ENCODE measurements around the gene TMUB1.

TMUB1 gene

DNA sequence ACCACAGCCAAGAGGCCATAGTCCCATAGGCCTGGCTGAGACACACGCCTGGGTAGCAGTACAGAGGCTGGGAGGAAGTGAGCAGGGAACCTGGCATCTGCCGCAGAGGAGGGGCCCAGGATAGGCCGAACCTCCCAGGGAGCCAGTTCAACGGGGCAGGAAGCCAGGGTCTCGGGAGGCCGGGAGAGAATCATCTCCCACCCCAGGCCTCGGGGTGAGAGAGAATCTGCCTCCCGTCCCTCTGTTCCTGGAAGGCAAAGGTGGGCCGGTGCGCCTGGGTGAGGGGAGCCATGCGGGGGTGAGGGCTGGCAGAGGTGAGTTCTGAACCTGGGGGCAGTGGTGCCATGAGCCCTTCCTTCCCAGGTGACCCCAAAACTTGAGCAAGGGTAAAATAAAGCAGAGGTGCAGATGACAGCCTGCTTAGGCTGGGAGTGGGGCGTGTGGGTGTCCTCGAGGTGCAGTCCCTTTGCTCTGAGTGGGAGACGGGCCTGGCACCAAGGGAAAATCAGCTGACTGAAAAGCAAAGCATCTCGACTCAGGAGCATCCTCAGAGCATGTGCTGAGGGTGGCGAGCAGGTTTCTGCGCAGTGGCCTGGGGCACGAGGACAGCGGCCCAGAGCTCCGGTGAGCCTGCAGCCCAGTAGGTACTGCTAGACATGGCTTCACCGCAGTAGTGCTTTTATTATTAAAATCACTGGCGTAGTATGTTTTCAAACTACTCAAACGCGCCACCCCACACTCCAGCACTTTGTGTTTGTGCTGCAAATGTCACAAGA, 18.5 kb upstream of the TMUB1 start:
- DNase-seq, result no peak

DNA sequence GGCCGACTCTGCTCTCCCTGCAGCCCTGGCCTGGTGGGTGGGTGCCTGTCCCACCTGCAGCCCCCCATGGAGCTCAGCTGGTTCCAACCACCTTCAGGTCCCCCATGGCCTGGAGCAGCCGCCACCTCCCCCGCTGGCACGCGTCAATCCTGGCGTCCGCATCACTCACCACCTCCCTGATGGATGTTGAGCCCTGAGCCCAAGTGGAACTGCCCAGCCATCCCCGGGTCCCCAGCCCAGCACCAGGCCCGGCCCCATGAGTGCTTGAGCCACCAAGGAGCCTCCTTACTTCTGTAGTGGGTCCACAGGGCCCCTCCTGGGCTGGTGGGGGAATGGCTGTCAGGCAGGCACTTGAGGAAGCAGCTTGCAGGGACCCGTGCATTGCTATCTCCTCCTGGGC, 17.6 kb upstream of the TMUB1 start:
- no peak for DNase-seq

DNA sequence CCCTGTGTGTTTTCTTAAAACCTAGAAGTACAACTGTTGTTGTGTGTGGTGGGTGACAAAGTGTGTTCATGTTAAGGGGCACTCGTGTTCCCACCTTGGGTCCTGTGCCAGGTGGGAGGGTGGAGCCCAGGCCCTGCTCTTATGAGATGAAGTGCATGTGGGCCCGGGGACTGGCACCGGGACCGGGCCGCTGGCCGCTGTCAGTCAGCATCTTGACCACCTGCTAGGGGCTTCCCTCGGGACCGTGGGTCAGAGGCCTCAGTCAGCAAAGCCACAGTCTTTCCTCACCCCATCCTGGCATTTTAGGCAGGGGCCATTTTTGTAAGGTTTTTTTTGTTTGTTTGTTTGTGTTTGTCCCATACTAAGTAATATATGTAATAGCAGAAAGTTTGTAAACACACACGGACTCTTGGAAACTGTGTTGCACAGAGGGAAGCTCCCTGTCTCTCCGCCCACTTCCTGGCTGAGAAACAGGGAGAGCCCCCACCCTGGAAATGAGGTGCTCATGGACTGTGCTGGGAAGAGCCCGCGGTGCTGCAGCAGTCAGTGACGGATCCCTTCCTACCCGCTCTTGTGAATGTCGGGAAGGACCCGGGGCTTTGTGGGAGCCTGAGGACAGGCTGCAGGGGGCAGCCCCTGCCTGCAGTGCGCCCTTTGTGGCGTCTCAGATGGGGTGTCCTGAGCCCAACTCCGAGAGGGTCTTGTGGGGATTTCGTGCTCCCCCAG, 16.4 kb upstream of the TMUB1 start:
- no peak for DNase-seq

DNA sequence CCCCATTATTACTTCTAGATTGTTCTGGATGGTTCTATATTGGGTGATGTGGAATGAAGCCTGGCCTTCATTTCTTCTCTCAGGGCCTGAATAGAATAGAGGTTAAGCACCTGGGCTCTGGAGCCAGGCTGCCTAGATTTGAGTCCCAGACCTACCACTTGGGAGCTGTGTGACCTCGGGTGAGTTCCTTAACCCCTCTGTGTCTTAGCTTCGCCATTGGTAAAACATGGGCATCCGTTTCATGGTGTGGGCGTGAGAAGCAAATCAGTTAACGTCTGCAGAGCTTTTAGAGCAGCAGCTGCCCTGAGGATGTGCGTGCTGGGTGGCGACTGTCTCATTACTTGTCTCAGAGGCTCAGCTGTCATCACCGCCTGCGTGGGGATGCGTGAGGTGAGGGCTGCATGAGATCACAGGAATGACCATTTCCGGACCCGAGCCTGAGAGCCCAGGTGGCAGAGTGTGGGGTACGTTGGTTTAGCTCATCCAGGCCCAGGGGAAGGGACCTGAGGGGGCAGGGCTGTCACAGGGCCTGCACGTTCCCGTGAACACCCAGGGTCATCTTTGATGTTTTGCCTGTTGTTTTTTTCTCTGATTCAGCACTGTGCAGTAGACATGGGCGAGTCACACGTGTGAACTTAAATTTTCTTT, 12.7 kb upstream of the TMUB1 start:
- no peak for DNase-seq

DNA sequence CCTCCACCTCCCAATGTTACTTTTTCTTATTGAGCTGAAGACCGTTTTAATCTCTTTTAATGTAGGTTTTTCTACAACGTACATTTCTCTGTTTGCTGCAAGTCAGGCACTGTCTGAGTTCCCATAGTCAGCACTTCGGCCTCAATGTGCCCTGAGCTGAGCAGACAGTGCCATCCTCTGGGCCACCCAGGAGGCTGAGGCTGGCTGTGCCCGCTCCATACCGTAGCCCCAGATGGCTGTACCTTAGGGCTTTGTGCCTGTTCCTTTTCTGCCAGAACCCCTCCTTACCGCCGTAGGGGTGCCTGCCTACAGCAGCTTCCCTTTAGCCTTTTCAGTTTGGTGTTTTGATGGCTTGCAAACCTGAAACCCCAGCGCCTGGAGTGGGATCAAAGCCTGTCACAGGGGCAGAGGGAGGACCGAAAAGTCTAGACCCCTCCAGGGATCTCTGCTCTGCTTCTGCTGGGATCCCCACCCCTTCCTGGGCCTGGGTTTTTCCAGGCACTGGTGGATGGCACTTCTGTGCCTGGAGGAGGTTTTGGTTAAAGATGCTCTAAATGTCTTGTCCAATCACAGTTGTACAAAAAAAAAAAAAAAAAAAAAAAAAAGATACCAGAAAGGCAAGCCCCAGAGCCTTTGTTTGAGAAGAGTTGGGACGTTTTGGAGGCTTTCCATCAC, 12.0 kb upstream of the TMUB1 start:
- no peak for DNase-seq

DNA sequence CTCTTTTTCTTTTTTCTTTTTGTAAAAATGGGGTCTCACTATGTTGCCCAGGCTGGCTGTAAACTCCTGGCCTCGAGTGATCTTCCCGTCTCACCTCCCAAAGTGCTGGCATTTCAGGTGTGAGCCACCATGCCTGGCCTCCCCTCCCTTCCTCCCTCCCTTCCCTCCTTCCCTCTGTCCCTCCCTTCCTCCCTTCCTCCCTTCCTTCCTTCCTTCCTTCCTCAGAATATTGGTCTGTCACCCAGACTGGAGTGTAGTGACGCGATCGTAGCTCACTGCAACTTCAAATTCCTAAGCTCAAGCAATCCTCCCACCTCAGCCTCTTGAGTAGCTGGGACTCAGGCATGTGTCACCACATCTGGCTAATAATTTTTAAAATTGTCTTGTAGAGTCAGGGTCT, 11.4 kb upstream of the TMUB1 start:
- DNase-seq, result no peak

DNA sequence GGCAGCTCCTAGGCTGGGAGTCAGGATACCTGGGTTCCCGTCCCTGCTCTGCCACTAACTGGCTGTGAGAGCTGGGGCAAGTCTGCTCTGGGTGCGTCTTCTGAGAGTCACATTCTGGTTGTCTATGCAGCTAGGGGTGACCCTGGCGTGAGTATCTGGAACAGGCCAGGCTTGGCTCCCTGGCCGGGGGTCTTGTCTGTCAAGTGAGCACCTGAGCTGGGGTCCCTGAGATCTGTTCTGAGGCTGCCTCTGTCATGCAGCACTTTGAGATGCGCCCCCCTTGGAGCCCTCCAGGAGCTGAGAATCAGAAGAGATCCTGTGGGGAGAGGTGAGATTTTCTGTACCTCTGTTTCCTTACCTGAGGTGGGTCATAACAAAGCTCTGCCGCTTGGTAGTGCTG, 10.5 kb upstream of the TMUB1 start:
- DNase-seq, result no peak

DNA sequence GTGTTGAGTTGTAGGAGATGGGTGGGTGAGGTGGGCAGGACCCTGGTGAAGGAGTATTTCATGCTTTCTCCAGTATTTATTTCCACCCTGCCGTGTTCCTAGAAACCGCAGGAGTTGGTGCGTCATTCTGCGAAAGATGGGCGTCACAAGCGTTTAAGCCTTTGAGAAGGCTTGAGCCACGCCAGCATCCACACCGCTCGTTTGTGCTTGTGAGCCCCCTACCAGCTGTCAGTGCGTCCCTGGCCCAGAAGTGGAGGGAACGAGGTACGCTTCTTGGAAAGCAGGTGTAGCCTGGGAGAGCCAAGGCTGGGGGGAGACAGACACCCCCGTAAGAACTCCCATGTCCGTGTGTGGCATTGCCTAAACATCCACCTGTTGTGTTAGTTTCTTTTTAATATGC, 8.7 kb upstream of the TMUB1 start:
- DNase-seq, result no peak

DNA sequence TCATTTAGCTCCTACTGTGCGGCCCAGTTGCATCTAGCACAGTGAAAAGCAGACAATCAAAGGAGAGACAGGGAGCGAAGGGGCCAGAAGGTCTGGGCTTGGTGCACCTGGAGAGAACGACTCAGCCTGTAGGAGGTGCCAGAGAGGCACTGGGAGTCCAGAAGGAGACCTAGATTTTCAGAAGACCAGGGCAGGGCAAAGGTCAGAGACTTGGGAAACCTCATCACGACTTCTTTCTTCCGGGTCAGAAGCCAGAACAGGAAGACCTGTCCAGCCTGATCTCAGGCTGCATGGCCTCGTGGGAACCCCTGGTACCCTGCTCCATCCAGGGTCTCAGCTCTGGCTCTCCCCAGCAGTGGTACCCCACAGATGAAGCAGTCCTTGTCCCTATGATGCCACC, 8.1 kb upstream of the TMUB1 start:
- DNase-seq, result no peak

DNA sequence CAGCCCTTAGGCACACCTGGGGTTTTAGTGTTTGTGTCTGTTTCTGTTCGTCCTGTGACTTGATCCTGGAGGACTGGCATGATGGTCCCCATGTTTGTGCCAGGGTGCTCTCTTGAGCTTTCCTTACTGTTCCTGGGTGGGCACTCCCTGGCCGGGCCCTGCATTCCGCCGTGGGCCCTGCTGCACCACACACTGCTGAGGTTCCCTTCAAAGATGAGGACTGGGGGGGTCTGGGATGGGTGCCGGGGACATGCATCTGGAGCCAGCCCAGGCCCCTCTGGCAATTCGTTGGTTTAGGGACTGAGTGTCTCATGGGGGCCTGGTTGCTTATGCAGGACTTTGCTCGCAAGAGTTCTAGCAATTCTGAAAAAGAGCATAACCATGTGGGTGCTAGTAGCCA, 7.7 kb upstream of the TMUB1 start:
- DNase-seq, result no peak

DNA sequence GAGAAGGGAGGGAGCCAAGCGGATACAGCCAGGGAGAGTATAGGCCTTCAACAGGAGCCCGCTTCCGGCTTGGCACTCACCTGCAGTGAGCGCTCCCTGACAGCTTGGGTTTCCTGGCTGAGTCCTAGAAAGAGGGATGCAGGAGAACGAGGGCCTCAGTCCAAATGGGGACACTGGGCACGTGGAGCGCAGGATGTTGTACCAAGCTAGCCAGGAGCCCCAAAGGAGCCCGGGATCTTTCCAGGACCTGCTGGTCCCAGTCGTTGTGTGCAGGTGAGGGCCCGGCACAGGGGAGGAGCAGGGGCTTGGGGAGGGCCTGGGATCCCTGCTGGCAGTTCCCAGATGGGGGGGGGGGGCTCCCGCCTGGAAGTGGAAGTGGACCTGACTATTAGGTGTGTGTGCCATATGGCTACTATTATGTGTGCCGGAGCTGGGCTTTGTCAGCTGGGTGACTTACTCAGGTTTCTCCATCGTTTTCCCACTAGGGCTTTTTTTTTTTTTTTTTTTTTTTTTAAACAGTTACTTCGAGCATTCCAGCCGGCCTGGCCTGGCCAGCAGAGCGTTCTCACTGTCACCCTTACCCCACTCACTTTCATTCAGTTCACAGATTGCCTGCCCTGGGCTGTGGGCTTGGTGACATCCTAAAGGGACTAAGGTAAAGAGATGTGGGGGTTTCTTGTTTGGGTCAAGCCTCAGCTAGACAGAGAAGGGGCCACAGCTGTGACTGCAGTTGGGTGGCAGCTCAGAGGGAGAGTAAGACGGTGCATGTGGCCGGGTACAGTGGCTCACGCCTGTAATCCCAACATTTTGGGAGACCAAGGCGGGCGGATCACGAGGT, 6.8 kb upstream of the TMUB1 start:
- DNase-seq, result no peak

DNA sequence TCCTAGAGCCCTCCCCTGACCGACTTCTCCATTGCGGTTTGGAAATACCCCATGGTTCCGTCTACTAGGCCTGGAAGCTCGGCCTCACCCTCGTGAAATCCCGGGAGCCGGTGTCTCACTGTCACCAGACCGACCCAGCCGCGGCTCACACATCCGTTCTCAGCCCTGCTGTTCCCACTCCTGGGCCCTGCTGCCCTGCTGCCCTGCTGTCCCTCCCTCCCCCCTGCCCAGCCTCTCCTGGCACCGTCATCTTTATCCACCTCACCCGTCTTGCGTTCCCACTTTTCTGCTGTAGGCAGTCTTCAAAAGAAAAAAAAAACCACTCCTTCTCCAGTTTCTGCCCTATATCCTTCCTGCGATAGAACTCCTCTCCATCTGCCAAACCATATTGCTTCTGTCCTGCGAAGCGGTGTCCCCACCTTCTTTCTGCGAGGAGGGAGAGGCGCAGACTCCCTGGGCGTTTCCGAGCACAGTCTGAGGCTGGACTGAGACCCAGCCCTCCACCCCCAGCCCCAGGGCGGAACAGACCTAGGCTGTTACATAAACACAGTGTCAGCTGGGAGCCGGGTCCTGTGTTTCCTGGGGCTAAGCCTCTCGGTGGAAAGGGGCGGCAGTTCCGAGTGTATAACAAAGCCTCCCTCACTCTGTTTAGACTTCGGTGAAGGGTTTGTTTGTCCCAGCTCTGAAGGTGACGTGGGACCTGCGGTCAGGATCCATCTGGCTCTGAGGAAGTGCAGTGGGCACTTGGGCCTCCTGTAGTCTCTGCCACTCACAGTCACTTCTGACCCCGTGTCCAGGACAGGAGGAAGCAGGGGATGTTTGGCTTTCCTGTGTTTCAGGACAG, 5.8 kb upstream of the TMUB1 start:
- peak; percentile 39 for DNase-seq

DNA sequence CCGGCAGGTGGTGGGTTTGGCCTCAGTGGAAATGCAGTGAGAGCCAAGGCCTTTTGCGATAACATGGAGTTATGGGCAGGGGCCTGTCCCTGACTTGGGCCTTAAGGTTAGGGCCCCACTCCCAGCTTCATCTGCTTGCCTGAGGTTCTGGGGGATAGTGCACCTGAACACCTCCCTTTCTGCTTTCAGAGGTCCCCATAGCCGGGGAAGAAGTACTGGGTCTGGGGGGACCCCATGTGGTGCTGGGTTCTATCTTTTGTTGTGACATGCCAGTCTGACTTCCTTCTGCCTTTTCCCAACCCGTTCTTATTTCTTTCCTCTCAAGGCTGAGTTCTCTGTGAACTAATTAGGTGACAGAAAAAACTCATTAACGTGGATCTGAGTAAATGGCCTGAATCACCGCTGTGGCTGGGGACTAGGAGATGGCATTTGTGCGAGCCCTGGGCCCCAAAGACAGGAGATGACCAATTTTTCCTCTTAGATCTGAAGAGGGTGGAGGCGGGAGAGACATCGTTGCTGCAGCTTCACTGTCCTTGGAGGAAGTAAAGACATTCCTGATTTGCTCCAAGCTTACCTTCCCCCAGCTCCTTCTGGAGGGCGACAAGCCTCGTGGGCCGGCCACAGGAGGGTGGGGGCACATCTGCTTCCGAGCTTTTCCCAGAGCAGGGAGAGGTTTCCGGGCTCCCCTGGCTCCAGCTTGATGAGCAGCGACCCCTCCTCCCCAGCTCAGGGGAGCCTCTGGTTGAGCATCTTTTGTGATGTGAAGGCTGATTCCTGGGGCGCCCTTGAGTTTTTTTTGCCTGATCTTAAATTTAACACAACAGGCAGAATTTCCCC, 4.9 kb upstream of the TMUB1 start:
- no peak for DNase-seq

DNA sequence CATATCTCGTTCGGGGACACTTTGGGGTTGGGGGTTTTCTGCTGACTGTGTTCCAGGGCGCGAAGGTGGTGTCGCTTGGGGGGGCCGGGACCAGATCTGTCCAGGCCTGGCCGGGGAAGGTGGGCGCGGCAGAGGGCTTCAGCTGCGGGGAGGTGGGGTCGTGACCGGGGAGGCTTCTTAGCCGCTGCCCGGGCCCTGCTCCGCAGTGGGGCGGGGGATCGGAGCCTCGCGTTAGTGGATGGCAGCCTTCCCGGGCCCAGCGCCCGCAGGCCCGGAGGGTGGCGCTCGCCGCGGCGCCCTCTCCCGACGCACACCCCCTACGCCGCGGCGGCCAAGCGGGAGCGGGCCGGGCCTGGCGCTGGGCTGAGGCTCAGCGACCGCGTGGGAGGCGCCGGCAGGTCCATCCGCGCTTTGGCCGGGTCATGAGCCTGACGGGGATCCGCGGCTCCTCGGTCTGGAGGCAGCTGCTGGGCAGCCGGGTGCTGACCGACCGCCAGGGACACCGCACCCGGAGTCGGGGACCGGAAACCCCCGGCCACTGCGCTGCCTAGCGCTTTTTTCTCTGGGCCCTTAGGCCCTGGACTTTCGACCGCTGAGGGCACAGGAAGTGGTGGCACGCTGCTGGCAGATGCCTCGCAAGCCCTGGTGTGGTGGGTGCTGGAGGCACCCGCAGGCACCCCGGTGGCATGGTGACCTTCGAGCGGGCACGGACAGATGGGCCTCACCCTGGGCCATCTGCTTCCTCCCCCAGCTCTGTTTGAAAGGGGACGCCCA, 4.1 kb upstream of the TMUB1 start:
- peak; percentile 34 for DNase-seq

DNA sequence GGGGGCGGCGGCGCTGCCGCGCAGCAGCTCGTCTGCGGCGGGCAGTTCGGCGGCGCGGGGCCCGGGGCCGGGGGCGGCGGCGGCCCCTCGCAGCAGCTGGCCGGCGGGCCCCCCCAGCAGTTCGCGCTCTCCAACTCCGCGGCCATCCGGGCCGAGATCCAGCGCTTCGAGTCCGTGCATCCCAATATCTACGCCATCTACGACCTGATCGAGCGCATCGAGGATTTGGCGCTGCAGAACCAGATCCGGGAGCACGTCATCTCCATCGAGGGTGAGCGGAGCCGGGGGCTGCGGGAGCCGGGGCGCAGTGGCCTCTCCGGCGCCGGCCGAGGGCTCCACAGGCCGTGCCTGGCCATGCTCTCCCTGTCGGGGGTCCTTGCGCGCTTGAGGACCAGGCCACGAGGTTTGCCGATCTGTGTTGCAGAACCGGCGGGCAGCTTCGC, 3.5 kb upstream of the TMUB1 start:
- no peak for DNase-seq

DNA sequence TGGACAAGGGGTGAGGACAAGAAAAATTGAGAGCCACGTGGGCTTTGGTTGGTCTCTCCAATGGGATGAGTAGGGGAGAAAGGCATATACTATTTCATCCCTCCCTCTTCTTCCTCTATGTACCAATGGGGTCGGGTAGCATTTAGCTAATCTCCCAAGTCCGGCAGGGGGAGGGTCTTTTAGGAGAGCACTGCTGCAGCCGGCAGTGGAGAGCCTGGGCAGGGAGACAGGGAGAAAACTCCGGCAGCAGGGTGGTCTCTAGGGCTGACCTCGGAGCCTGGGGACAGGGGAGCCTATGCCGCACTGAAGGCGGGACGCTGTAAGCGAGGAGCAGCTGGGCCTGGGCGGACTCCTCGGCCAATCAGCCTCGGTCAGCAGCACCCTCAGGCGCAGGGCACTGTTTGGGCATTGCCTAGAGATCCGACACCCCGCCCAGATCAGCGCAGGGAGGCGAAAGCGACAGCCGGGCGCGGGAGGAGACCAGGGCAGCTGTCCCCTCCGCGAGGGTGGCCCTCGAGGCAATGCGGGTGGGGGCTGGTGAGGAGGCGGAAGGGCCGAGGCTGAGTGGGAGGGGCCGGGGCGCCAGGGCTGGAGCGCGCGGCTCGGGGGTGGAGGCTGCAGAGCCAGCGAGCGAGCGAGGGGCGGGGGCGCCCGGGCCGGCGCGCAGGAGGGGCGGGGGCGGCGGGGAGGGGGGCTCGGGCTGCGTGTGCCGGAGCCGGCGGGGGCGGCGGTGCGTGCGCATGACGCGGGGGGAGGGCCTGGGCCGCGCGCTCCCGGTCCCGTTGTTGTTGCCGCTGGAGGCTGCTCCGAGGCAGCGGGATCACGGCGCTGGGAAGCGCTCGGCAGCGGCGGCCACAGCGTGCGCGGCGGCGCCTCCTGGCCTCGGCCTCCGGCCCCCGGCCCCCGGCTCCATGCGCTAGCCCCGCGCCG, 2.7 kb upstream of the TMUB1 start, which contains the start of gene AGAP3:
Gene AGAP3 (plus strand): TSS at position 785 of the 930 bp plus-strand sequence. CDS start 267 bp downstream, outside the sequence.
- peak; percentile 61 for DNase-seq

DNA sequence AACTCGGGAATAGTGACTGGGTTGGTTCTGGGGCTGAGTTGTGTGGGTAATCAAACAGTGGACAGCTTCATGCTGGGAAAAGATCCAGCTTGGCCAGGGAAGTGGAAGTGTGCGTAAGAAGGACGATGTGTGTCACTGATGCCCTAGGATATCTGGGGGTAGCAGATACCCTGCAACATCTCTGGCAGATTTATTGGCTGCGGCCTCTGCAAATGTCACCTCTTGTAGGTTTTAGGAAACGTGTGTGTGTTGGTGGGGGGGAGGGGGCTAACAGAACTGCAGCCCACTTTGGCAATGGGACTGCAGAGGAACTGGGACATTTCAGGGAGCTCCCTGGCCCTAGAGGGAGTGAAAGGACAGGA, 2.0 kb upstream of the TMUB1 start:
- no peak for DNase-seq

DNA sequence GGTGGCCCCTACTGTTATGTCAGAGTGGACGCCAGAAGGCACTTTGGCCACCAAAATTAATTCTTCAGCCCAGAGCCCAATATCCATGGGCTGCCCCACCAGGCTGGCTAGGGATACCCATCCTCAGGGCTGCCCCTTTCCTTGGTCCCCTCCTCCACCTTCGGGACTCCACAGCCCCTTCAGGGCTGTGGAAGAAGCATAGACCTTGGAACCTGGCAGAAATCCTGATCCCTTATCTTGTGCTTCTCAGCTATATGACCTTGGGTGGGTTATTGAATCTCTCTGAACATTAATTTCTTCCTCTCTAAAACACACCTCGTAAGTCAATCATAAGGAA, 499 bp upstream of the TMUB1 start:
- no peak for DNase-seq

Data from CD4-positive, alpha-beta T cell treated with Interleukin-21 for 1 hour (primary cell).